Karpas-422 (cell line): ENCODE results near the gene PRR29. TPM values are rescaled to one million over a fixed set of nuclear protein-coding genes. Genes with fewer than 3 reads are reported as not detected.
"Not testable (repeated sequence)": the region's sequence is repeated elsewhere in the genome, so short reads cannot be mapped to it uniquely, and the experiment has no call there.

Experiments
- DNase-seq: peaks from one replicate; pipeline ENCODE4 v3.0.0-alpha.2; 2015
- H2AFZ ChIP-seq: fragments of 200-600 bp; sonication (generic); 2 replicates; pipeline ENCODE4 v1.6.1; 2014; ENCODE audit warnings: antibody characterized with exemption, low read length, mixed read lengths
- H3K27ac ChIP-seq: fragments of 200-600 bp; sonication (generic); 2 replicates; pipeline ENCODE4 v1.5.1; 2014; ENCODE audit warnings: mild to moderate bottlenecking, low read length, moderate library complexity
- H3K27me3 ChIP-seq: fragments of 200-600 bp; sonication (generic); 2 replicates; pipeline ENCODE4 v1.6.1; 2014; ENCODE audit warnings: low read length, mixed read lengths
- H3K36me3 ChIP-seq: fragments of 200-600 bp; sonication (generic); 2 replicates; pipeline ENCODE4 v1.6.1; 2014; ENCODE audit warnings: low read length, mixed read lengths; ENCODE audit not compliant: insufficient read depth
- H3K4me1 ChIP-seq: fragments of 200-600 bp; sonication (generic); 2 replicates; pipeline ENCODE4 v1.6.1; 2014; ENCODE audit warnings: mild to moderate bottlenecking, low read length, mixed read lengths
- H3K4me2 ChIP-seq: fragments of 200-600 bp; sonication (generic); 2 replicates; pipeline ENCODE4 v1.6.1; 2014; ENCODE audit warnings: low read length, low read depth, mild to moderate bottlenecking; ENCODE audit not compliant: poor library complexity, severe bottlenecking
- H3K4me3 ChIP-seq: fragments of 200-600 bp; sonication (generic); 2 replicates; pipeline ENCODE4 v1.5.1; 2014; ENCODE audit warnings: mild to moderate bottlenecking, antibody characterized with exemption, low read length, mixed read lengths
- H3K79me2 ChIP-seq: fragments of 200-600 bp; sonication (generic); 2 replicates; pipeline ENCODE4 v1.6.1; 2014; ENCODE audit warnings: mild to moderate bottlenecking, low read length, mixed read lengths
- H3K9ac ChIP-seq: fragments of 200-600 bp; sonication (generic); 2 replicates; pipeline ENCODE4 v1.6.0; 2014; ENCODE audit warnings: low read length
- H3K9me2 ChIP-seq: fragments of 200-600 bp; sonication (generic), shearing (Covaris generic); replicated peaks from 2 replicates; pipeline ENCODE4 v1.6.0; 2014; ENCODE audit warnings: mild to moderate bottlenecking, low read length, moderate library complexity; ENCODE audit not compliant: insufficient read depth
- H3K9me3 ChIP-seq: fragments of 300-700, 200-600 bp; sonication (generic); 2 replicates; pipeline ENCODE4 v1.6.1; 2014; ENCODE audit warnings: low read length, mixed read lengths
- H4K20me1 ChIP-seq: fragments of 200-600 bp; sonication (generic); 2 replicates; pipeline ENCODE4 v1.6.1; 2014; ENCODE audit warnings: mild to moderate bottlenecking, antibody characterized with exemption, low read length, low read depth; ENCODE audit not compliant: insufficient read depth
- total RNA-seq: library from RNA; depleted of rRNA; stranded (reverse); fragments of >200 nt; shearing (Covaris generic); gene quantifications from 2 replicates; pipeline ENCODE4 v1.2.3, GENCODE V29; 2014; ENCODE audit warnings: low replicate concordance

Gene PRR29
- total RNA-seq, 1 experiment from 2014 or later = not detected

DNA sequence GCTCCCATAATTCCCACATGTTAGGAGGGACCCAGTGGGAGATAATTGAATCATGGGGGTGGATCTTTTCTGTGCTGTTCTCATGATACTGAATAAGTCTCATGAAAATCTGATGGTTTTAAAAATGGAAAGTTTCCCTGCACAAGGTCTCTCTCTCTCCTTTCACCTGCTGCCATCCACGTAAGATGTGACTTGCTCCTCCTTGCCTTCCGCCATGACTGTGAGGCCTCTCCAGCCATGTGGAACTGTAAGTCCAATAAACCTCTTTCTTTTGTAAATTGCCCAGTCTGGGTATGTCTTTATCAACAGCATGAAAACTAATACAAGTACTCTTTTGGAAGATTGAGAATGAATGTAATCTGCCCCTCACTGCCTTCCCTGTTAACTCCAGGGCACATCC is 15.5 kb upstream of the PRR29 start:
- not testable (repeated sequence) for H2AFZ ChIP-seq, H3K9ac ChIP-seq, DNase-seq, H3K36me3 ChIP-seq, H3K9me2 ChIP-seq, H3K4me2 ChIP-seq, H3K4me3 ChIP-seq, H3K27me3 ChIP-seq, H3K27ac ChIP-seq, H3K4me1 ChIP-seq, H4K20me1 ChIP-seq, H3K9me3 ChIP-seq, H3K79me2 ChIP-seq

- Histone ChIP-seq H3K27ac (no peak overlapping the region), H3K27me3 (no peaks in the 10 kb centered on the region), H3K4me1 (no peaks in the 10 kb centered on the region), H3K9me2 (no peaks in the 10 kb centered on the region), H2AFZ (no peak overlapping the region), H3K36me3 (no peaks in the 10 kb centered on the region), H4K20me1 (no peaks in the 10 kb centered on the region), H3K9me3 (no peaks in the 10 kb centered on the region), H3K4me3 (no peak overlapping the region), H3K9ac (no peak overlapping the region), H3K79me2 (no peaks in the 10 kb centered on the region), H3K4me2 (no peak overlapping the region)
- DNase-seq = no peak
Observed at GRCh38 chr17:63983320-63983719, 14.8 kb upstream of the PRR29 start.

GRCh38 chr17:63984236-63984635 is 13.9 kb upstream of the PRR29 start:
- Histone ChIP-seq H4K20me1 (no peaks in the 10 kb centered on the region), H3K9ac (no peak overlapping the region), H3K4me3 (no peak overlapping the region), H3K9me3 (no peaks in the 10 kb centered on the region), H3K9me2 (no peaks in the 10 kb centered on the region), H3K79me2 (no peaks in the 10 kb centered on the region), H2AFZ (no peak overlapping the region), H3K27me3 (no peaks in the 10 kb centered on the region), H3K36me3 (no peaks in the 10 kb centered on the region), H3K4me1 (no peaks in the 10 kb centered on the region), H3K27ac (no peak overlapping the region), H3K4me2 (no peak overlapping the region)
- DNase-seq = no peak

DNA sequence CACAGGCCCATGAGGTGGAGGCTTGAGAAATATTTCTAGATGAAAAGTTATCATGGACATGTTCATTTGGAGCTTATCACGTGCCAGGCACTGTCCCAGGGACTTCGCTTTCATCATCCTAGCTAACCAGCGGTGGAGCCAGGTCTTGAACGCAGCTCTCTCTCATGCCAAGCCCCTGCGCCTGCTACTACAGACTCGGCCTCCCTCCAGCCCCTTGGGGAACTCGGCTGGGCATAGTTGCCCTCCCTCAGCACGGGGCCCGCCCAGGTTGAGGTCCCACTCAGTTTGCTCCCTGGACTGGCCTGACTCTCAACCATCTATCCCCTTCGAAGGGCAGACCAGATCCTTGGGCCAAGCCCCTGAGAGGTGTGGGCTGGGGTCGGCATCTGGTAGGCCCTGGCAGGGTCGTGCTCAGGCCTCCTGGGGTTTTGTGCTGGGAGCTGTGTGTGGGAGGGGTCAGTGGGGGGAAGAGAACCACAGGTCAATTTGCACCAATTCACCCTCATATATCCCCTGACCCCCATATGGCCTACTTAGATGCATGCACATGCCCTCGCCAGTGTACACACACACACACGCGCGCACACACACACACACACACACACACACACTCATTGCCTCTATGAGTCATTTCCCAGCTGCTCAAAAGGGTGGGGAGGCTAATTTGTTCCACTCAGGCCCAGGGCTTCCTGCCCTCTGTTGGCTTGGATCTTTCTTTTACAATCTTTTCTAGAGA is 13.3 kb upstream of the PRR29 start:
- no peaks in the 10 kb centered on the region for H3K27me3 ChIP-seq
- no peaks in the 10 kb centered on the region for H3K4me1 ChIP-seq
- no peaks in the 10 kb centered on the region for H3K9me3 ChIP-seq
- H3K27ac ChIP-seq = no peak overlapping the region
- H3K79me2 ChIP-seq = no peaks in the 10 kb centered on the region
- H2AFZ ChIP-seq = no peak overlapping the region
- peak; percentile 58 for DNase-seq
- no peak overlapping the region for H3K9ac ChIP-seq
- no peaks in the 10 kb centered on the region for H4K20me1 ChIP-seq
- no peaks in the 10 kb centered on the region for H3K36me3 ChIP-seq
- no peak overlapping the region for H3K4me3 ChIP-seq
- no peaks in the 10 kb centered on the region for H3K9me2 ChIP-seq
- H3K4me2 ChIP-seq = no peak overlapping the region

DNA sequence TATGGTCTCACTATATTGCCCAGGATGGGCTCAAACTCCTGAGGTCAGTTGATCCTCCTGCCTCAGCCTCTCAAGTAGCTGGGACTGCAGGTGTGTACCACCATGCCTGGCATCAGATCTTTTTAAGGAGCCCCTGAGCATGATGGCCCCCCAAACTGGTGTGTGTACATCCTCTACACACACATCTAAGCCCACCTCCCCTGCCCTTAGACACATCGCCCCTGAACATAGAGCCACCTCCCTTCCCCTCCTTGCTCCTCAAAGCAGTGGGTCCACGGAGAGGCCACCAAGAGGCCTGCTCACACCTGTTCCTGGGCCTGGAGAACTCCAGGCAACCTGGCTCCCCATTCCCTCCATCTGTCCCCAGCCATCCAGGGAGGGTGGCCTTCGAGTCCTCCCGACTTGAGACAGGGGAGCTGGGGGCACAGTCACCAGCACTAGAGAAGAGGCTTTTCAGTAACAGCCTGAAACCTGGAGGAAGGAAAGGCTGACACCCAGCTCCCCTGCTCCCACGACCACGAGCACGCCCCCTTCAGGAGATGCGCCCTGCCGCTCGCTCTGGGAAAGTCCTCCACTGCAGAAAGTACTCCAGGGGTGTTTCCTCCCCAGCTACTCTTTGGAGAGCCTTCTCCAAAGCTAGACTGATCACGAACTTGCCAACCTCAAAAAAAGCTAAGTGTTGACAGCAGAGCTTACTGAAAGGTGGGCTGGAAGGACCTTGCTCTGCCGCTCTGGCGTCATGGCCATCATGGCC is 12.6 kb upstream of the PRR29 start:
- Histone ChIP-seq H3K4me1 (peaks cover 1% of the 10 kb centered on the region; the same call in 1 of the 2 replicates), H3K9me3 (no peaks in the 10 kb centered on the region), H3K27ac (no peak overlapping the region), H3K9ac (no peak overlapping the region), H3K9me2 (no peaks in the 10 kb centered on the region), H3K4me2 (no peak overlapping the region), H4K20me1 (0 out of 2 replicates have a peak, but pooled peaks cover under 1% of the 10 kb centered on the region), H3K79me2 (no peaks in the 10 kb centered on the region), H3K4me3 (no peak overlapping the region), H2AFZ (no peak overlapping the region), H3K27me3 (no peaks in the 10 kb centered on the region), H3K36me3 (no peaks in the 10 kb centered on the region)
- DNase-seq = no peak

GRCh38 chr17:63986821-63987220 is 11.3 kb upstream of the PRR29 start:
- Histone ChIP-seq H3K9me2 (no peaks in the 10 kb centered on the region), H3K9me3 (no peaks in the 10 kb centered on the region), H2AFZ (no peak overlapping the region), H3K27ac (no peak overlapping the region), H3K36me3 (no peaks in the 10 kb centered on the region), H4K20me1 (0 out of 2 replicates have a peak, but pooled peaks cover 3% of the 10 kb centered on the region), H3K4me1 (peaks cover 3% of the 10 kb centered on the region; the same call in 1 of the 2 replicates), H3K4me3 (no peak overlapping the region), H3K79me2 (no peaks in the 10 kb centered on the region), H3K4me2 (no peak overlapping the region), H3K9ac (no peak overlapping the region), H3K27me3 (no peaks in the 10 kb centered on the region)
- DNase-seq = peak; percentile 39

GRCh38 chr17:63987221-63988126 is 10.7 kb upstream of the PRR29 start:
- no peaks in the 10 kb centered on the region for H3K79me2 ChIP-seq
- H3K36me3 ChIP-seq = no peaks in the 10 kb centered on the region
- H3K4me2 ChIP-seq = no peak overlapping the region
- H3K4me1 ChIP-seq = peaks cover 3% of the 10 kb centered on the region; the same call in 1 of the 2 replicates
- H2AFZ ChIP-seq = no peak overlapping the region
- no peak overlapping the region for H3K27ac ChIP-seq
- no peak overlapping the region for H3K9ac ChIP-seq
- H4K20me1 ChIP-seq = 0 out of 2 replicates have a peak, but pooled peaks cover 3% of the 10 kb centered on the region
- no peaks in the 10 kb centered on the region for H3K9me2 ChIP-seq
- H3K4me3 ChIP-seq = no peak overlapping the region
- peak; percentile 37 for DNase-seq
- H3K9me3 ChIP-seq = no peaks in the 10 kb centered on the region
- no peaks in the 10 kb centered on the region for H3K27me3 ChIP-seq

DNA sequence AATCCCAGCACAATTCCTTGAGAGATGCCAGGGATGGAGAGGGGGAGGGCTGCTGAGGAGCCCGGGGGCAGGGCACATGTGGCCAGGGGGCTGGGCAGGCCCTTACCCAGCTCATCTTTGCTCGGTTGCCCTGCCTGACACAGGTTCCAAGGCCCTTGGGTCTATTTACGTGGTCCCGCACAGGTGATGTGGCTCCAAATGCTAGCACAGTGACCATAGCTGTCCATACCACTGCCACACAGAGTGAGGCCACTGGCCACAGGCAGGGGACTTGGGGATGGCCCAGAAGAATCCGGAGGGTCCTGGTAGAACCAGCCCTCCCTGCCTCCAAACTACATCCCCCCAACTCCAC is 10.0 kb upstream of the PRR29 start:
- Histone ChIP-seq H3K4me1 (peaks cover 3% of the 10 kb centered on the region; the same call in 1 of the 2 replicates), H3K9me3 (no peaks in the 10 kb centered on the region), H3K9ac (no peak overlapping the region), H3K27ac (no peak overlapping the region), H3K79me2 (no peaks in the 10 kb centered on the region), H3K4me3 (no peak overlapping the region), H4K20me1 (0 out of 2 replicates have a peak, but pooled peaks cover 3% of the 10 kb centered on the region), H3K9me2 (no peaks in the 10 kb centered on the region), H2AFZ (no peak overlapping the region), H3K36me3 (no peaks in the 10 kb centered on the region), H3K4me2 (no peak overlapping the region), H3K27me3 (no peaks in the 10 kb centered on the region)
- DNase-seq = peak; percentile 26
